Left ventricle myocardium inferior (tissue), 1 donor: ENCODE data around the gene NSUN6. TPM values are rescaled to one million over a fixed set of nuclear protein-coding genes. Genes with fewer than 3 reads are reported as not detected.

Experiments
- DNase-seq: peaks from one replicate; pipeline ENCODE4 v3.0.0-alpha.2; 2020
- H3K27ac ChIP-seq: fragments of 200-600 bp; replicated peaks from 2 replicates; pipeline ENCODE4 v1.8.0; 2021
- H3K27me3 ChIP-seq: fragments of 200-600 bp; 2 replicates; pipeline ENCODE4 v1.8.0; 2021; ENCODE audit warnings: low read depth
- H3K36me3 ChIP-seq: fragments of 200-600 bp; 2 replicates; pipeline ENCODE4 v1.8.0; 2021
- H3K4me1 ChIP-seq: fragments of 200-600 bp; 2 replicates; pipeline ENCODE4 v1.8.0; 2021
- H3K4me3 ChIP-seq: fragments of 200-600 bp; 2 replicates; pipeline ENCODE4 v1.8.0; 2021; ENCODE audit warnings: mild to moderate bottlenecking, moderate library complexity
- H3K9me3 ChIP-seq: fragments of 200-600 bp; replicated peaks from 2 replicates; pipeline ENCODE4 v1.8.0; 2021
- CTCF ChIP-seq: fragments of 200-600 bp; IDR thresholded peaks from 2 replicates; pipeline ENCODE4 v1.8.0; 2021; ENCODE audit warnings: antibody characterized with exemption, mild to moderate bottlenecking, borderline replicate concordance
- intact Hi-C: fragments of 100-400 bp; cut with micrococcal nuclease; formaldehyde crosslinking; loops from one replicate; pipeline ENCODE4 v1.11.0; 2022
- total RNA-seq: library from RNA; stranded (reverse); fragmentation: NEBNext Ultra II Directional; extraction: Animal tissue kit (Norgen Biotek cat#: 25700); gene quantifications from one replicate; pipeline ENCODE4 v1.2.1, GENCODE V29; 2021
- donor health status: DM: no; HTN: yes; CAD: no; lungs with severe emphysema.

NSUN6 gene
- total RNA-seq, 1 donor from 2014 or later = 7.9 TPM

DNA sequence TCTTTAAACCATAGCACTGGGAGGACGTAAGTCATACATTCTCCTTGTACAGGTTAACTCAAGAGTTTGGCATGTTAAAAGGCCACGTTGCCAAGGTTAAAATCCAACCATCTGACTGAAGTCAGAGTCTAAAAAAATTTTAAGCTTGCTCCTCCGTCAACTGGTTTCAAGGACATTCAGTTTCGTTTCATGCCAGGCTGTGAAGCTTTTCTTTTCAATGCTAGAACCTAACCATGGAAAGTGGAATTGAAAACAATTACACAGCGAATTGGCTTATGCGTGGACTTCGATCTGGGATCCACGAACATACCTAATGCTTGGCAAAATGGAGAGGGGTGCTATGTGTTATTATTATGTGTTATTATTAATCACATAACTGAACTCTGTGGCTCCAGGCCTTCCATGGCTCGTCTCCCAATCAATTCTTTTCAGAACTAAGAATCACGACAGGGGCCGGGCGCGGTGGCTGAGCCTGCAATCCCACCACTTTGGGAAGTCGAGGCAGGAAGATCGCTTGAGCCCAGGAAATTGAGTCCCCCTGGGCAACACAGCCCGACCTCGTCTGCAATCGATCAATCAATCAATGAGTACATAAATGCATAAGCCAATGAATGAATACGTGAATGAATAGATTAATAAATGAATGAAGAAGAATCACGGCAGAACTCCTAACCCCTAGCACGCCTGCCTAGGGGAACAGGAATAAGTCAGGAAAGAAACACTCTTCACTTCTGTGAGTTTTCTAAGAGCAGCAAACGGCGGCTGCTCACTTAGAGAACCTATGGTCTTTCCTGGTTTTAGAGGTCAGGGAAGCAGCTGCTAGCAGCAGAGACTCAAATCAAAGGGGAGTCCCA is 7.1 kb upstream of the NSUN6 start:
- no peaks in the 10 kb centered on the region for H3K36me3 ChIP-seq
- intact Hi-C loops = no loop called here
- H3K4me3 ChIP-seq = peak overlapping the region; percentile 92
- H3K27me3 ChIP-seq = no peaks in the 10 kb centered on the region
- H3K9me3 ChIP-seq = no peaks in the 10 kb centered on the region
- no peak for TF ChIP-seq CTCF
- peak overlapping the region; percentile 97 for H3K27ac ChIP-seq
- H3K4me1 ChIP-seq = peaks cover 55% of the 10 kb centered on the region
- DNase-seq = no peak

DNA sequence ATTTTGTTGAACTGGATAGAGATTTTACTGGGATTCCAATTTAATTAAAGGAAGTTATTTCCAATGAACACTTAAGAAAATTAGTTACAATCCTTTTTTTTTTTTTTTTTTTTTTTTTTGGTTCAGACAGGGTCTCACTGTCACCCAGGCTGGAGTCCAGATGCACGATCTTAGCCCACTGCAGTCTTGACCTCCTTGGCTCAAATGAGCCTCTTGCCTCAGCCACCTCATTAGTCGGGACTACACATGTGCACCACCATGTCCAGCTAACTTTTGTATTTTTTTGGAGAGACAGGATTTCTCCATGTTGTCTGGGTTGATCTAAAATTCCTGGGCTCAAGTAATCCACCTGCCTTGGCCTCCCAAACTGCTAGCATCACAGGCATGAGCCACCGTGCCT is 5.3 kb upstream of the NSUN6 start:
- no peak for DNase-seq
- no peaks in the 10 kb centered on the region for H3K36me3 ChIP-seq
- no peak for TF ChIP-seq CTCF
- H3K4me3 ChIP-seq = no peak overlapping the region
- peaks cover 47% of the 10 kb centered on the region for H3K4me1 ChIP-seq
- no peaks in the 10 kb centered on the region for H3K27me3 ChIP-seq
- no peak overlapping the region for H3K27ac ChIP-seq
- no peaks in the 10 kb centered on the region for H3K9me3 ChIP-seq
- intact Hi-C loops = no loop called here

DNA sequence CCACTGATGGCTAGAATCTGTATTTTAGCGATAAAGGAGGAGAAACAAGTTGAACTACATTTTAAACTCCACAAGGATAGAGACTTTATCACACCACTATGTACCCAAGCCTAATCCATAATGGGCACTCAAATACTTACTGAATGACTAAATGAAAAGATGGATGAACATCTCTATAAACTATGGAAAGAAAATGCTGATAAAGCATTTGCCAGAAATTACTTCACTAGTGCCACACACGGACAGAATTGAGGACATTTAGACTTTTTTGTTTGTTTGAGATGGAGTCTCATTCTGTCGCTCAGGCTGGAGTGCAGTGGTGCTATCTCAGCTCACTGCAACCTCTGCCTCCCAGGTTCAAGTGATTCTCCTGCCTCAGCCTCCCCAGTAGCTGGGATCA is 1.7 kb upstream of the NSUN6 start:
- H3K4me1 ChIP-seq = peaks cover 39% of the 10 kb centered on the region
- no peak for TF ChIP-seq CTCF
- intact Hi-C loops = no loop called here

DNA sequence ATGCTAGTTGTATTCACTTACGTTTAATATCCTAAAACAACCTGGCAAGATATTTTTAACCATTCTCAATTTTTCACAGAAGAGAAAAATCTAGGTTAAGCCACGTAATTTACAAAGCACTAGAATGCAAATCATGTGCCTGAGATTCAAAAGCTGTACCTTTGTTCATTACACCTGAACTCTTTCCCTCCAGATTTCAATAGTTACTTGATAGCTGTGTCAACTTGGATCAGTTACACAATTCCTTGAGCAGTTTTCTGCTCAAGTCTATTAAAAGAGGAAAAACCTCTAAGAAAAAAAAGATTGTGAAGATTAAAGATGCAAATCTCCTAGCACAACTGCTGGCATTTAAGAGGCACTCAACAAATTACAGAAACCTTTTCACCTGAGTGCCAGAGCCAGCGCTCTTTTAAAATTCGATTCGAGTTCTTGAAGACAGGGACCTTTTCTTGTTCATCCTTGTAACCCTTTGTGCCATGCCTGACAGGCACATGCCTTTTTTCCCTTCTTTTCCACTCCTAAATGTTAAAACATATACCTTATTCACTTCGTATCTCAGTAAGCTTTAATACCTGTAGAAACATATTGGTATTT is 886 bp downstream of the NSUN6 start:
- intact Hi-C loops = no loop called here
- Histone ChIP-seq H3K27me3 (no peaks in the 10 kb centered on the region), H3K36me3 (peaks cover 15% of the 10 kb centered on the region), H3K4me1 (peaks cover 32% of the 10 kb centered on the region), H3K27ac (peak overlapping the region; percentile 86), H3K4me3 (peak overlapping the region; percentile 78), H3K9me3 (no peaks in the 10 kb centered on the region)
- no peak for DNase-seq
- TF ChIP-seq CTCF = no peak

More for the DNA sequence above, 1.7 kb upstream of the NSUN6 start:
- H3K36me3 ChIP-seq = peaks cover under 1% of the 10 kb centered on the region
- H3K27ac ChIP-seq = no peak overlapping the region
- no peak overlapping the region for H3K4me3 ChIP-seq
- DNase-seq = no peak
- no peaks in the 10 kb centered on the region for H3K27me3 ChIP-seq
- H3K9me3 ChIP-seq = no peaks in the 10 kb centered on the region

DNA sequence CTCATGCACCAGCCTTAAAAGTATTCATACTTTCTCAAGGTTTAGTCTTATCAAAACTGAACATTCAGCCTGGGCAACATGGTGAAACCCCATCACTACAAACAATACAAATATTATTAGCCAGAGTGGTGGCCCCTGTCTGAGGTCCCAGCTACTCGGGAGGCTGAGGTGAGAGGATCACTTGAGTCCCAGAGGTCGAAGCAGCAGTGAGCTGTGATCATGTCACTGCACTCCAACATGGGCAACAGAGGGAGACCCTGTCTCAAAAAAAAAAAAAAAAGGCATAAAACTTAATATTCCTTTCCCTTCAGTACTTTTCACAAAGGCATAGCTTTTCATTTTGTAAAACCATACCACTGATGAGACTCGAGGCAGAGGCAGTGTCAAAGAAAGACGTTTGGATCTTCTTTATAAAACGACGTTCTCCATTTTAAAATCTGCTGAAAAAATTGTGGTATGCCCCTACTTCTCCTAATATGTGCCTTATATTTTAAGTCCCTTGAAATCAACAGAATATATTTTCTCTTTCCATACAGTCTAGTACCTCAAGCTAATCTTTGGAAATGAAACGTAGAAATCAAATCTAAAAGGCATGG is 1.9 kb downstream of the NSUN6 start:
- Histone ChIP-seq H3K27me3 (no peaks in the 10 kb centered on the region), H3K27ac (no peak overlapping the region), H3K36me3 (peaks cover 15% of the 10 kb centered on the region), H3K4me3 (no peak overlapping the region), H3K4me1 (peaks cover 32% of the 10 kb centered on the region), H3K9me3 (no peaks in the 10 kb centered on the region)
- no peak for DNase-seq
- no peak for TF ChIP-seq CTCF
- intact Hi-C loops = no loop called here
